K562 (cell line): ENCODE data around the gene DCAF17. TPM values are rescaled to one million over a fixed set of nuclear protein-coding genes. Genes with fewer than 3 reads are reported as not detected.

ENCODE experiments used
- ARNT ChIP-seq, 2 experiments: fragments of 450-650 bp; IDR thresholded peaks; 2 replicates each; pipeline ENCODE4 v1.6.1; 2016; ENCODE audit warnings: mild to moderate bottlenecking in 1 of 2
- CBFA2T3 ChIP-seq: fragments of 450-650 bp; IDR thresholded peaks from 2 replicates; pipeline ENCODE4 v1.6.1; 2017
- CEBPG ChIP-seq, 3 experiments: fragments of 200-800 bp in 1 of 3; sonication (Bioruptor generic) in 1 of 3; sonication (generic) in 1 of 3; formaldehyde crosslinking in 1 of 3; IDR thresholded peaks in 2 of 3; conservative IDR thresholded peaks in 1 of 3; 2 replicates each; pipeline versions ENCODE4 v1.6.1 to v1.8.0; 2016 to 2022; ENCODE audit warnings: missing compliant biosample characterization in 2 of 3, missing genetic modification characterization in 2 of 3, mild to moderate bottlenecking in 1 of 3, missing genetic modification reagents in 1 of 3
- COPS2 ChIP-seq: fragments of 450-650 bp; conservative IDR thresholded peaks from 2 replicates; pipeline ENCODE4 v1.6.1; 2016; ENCODE audit warnings: mild to moderate bottlenecking, moderate library complexity
- HNRNPK ChIP-seq: fragments of 200-400 bp; formaldehyde crosslinking; IDR thresholded peaks from one replicate; pipeline ENCODE4 v1.6.1; 2018; ENCODE audit warnings: mild to moderate bottlenecking, low read depth, low read length; ENCODE audit not compliant: poor library complexity, severe bottlenecking
- KHSRP ChIP-seq: fragments of 450-650 bp; IDR thresholded peaks from 2 replicates; pipeline ENCODE4 v1.6.1; 2017
- LARP7 ChIP-seq: fragments of 450-650 bp; IDR thresholded peaks from 2 replicates; pipeline ENCODE4 v1.6.1; 2016
- MTF1 ChIP-seq: fragments of 250-450 bp; sonication (Bioruptor Pico); IDR thresholded peaks from 2 replicates; pipeline ENCODE4 v1.9.0; 2021; ENCODE audit warnings: moderate library complexity, mild to moderate bottlenecking, inconsistent platforms, borderline replicate concordance
- PHB ChIP-seq: fragments of 250-450 bp; sonication (Bioruptor Pico); IDR thresholded peaks from 2 replicates; pipeline ENCODE4 v1.5.0; 2021
- POU5F1 ChIP-seq: fragments of 150-350 bp; IDR thresholded peaks from 2 replicates; pipeline ENCODE4 v1.6.1; 2014; ENCODE audit warnings: borderline replicate concordance, low read length, low read depth, mild to moderate bottlenecking; ENCODE audit not compliant: partially characterized antibody
- RHOXF2B ChIP-seq: fragments of 250-450 bp; sonication (Bioruptor Pico); conservative IDR thresholded peaks from 2 replicates; pipeline ENCODE4 v1.5.1; 2021
- SETDB1 ChIP-seq: IDR thresholded peaks from one replicate; pipeline ENCODE4 v1.6.1; 2012; ENCODE audit warnings: low read length, control low read depth, inconsistent platforms
- SRSF1 ChIP-seq: fragments of 200-400 bp; formaldehyde crosslinking; IDR thresholded peaks from 2 replicates; pipeline ENCODE4 v1.6.1; 2017; ENCODE audit warnings: mild to moderate bottlenecking, low read depth, low read length, moderate library complexity
- TARDBP ChIP-seq: fragments of 450-650 bp; IDR thresholded peaks from 2 replicates; pipeline ENCODE4 v1.6.1; 2016
- ZBED1 ChIP-seq: IDR thresholded peaks from 2 replicates; pipeline ENCODE4 v1.6.1; 2014
- ZBTB7A ChIP-seq: IDR thresholded peaks from 2 replicates; pipeline ENCODE4 v1.6.1; 2011; ENCODE audit warnings: low read depth, mild to moderate bottlenecking, low read length, moderate library complexity, borderline replicate concordance; ENCODE audit not compliant: control insufficient read depth
- ZNF583 ChIP-seq: fragments of 250-450 bp; sonication (Bioruptor Pico); IDR thresholded peaks from 2 replicates; pipeline ENCODE4 v1.4.0; 2020
- polyA plus RNA-seq, 8 experiments: library from polyadenylated mRNA; depleted of rRNA in 4 of 8; stranded (reverse) in 5 of 8; unstranded in 3 of 8; fragments of >200 nt; fragmentation: Nextera tagmentation in 2 of 8; fragmentation: Illumina TruSeq in 1 of 8; extraction: Ambion mirVana in 2 of 8; extraction: Trizol in 1 of 8; gene quantifications; 2 replicates each; pipeline versions ENCODE4 v1.2.1 to v1.2.3, GENCODE V29; 2011 to 2014; ENCODE audit warnings: inconsistent platforms in 1 of 8, missing spikeins in 1 of 8
- total RNA-seq, 7 experiments: library from RNA; depleted of rRNA in 6 of 7; stranded (reverse); fragments of >200 nt in 6 of 7; fragmentation: Illumina TruSeq in 2 of 7; extraction: Trizol in 2 of 7; gene quantifications; 2 replicates each; pipeline versions ENCODE4 v1.2.1 to v1.2.3, GENCODE V29; 2011 to 2021; ENCODE audit warnings: low replicate concordance in 1 of 7
- TF ChIP-seq, protein P1 (sequence below): fragments of 450-650 bp; IDR thresholded peaks from 2 replicates; pipeline ENCODE4 v1.6.1; 2018; ENCODE audit warnings: mild to moderate bottlenecking, low read depth; ENCODE audit not compliant: partially characterized antibody
- TF ChIP-seq, protein P2 (sequence below), 3 experiments: fragments of 200-800 bp in 1 of 3; sonication (Bioruptor generic) in 1 of 3; sonication (generic) in 1 of 3; formaldehyde crosslinking in 1 of 3; IDR thresholded peaks; 2 replicates each; pipeline versions ENCODE4 v1.6.1 to v1.8.0; 2016 to 2022; ENCODE audit warnings: mild to moderate bottlenecking in 2 of 3, missing compliant biosample characterization in 2 of 3, missing genetic modification characterization in 2 of 3, missing genetic modification reagents in 1 of 3
- TF ChIP-seq, protein P3 (sequence below): fragments of 250-450 bp; sonication (Bioruptor Pico); IDR thresholded peaks from 2 replicates; pipeline ENCODE4 v1.8.0; 2022; ENCODE audit warnings: moderate library complexity, mild to moderate bottlenecking, inconsistent platforms
- TF ChIP-seq, protein P4 (sequence below): sonication (generic); formaldehyde crosslinking; IDR thresholded peaks from 2 replicates; pipeline ENCODE4 v1.8.1; 2023; ENCODE audit warnings: mild to moderate bottlenecking, missing genetic modification reagents

The DCAF17 gene
- total and polyA plus RNA-seq, 9 of the 15 experiments (the other 6 are each of a cell fraction or from before 2014, with no cell fraction given), result 10.0 to 38.5 (median 27.1) TPM

DNA sequence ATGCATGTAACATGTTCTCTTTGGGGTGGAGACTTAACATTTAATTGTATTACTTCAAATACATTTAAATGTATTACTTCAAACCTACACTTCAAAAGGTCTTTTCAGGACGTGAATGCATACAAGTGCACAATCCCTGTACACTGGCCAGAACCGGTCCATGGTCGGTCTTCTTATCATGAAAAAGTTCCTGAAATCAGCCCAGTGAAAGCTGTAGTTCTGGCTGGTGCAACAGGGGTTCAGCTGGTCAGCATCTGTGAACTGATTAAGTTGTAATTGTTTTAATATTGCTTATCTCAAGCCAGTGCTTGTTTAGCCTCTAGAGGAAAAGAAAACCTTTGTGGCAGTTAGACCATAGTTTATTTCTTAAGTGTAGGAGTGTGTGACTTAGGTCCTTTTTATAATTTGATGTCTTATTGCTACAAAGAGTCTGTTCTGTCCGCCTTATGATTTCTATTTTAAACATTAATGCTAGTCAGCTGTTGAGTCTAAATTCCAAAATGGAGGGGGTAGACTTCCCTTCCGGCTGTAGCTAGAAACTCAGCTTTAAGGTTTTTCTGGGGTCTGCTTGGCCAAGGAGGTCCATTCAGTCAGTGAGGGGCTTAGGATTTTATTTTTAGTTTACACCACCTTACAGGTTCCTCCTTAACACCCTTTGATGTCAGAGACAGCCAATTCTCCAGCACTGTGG is 87.5 kb downstream of the DCAF17 start (continued):
- TF ChIP-seq ZNF583 (no peak), MTF1 (CRISPR knock-in tag) (no peak), KHSRP (no peak), HNRNPK (no peak), SETDB1 (no peak), TARDBP (no peak), SRSF1 (no peak), PHB (CRISPR knock-in tag) (no peak), ZBED1 (no peak), ARNT (IDR thresholded peaks at IDR 0.05) (no peak), ZBTB7A (no peak), LARP7 (no peak), CEBPG (CRISPR knock-in tag; IDR thresholded peaks at IDR 0.05) (peak; percentile 53; the same call in 1 of the 2 replicates), CEBPG (tag; conservative IDR thresholded peaks at IDR 0.05 in 1 of 2, IDR thresholded peaks at IDR 0.05 in 1 of 2) (0 out of 4 replicates have a peak, but pooled peaks of 1 of the 2 experiments have one; percentile 5), POU5F1 (no peak), COPS2 (no peak), CBFA2T3 (peak; percentile 66), RHOXF2B (no peak)
- TF ChIP-seq, protein P1, sequence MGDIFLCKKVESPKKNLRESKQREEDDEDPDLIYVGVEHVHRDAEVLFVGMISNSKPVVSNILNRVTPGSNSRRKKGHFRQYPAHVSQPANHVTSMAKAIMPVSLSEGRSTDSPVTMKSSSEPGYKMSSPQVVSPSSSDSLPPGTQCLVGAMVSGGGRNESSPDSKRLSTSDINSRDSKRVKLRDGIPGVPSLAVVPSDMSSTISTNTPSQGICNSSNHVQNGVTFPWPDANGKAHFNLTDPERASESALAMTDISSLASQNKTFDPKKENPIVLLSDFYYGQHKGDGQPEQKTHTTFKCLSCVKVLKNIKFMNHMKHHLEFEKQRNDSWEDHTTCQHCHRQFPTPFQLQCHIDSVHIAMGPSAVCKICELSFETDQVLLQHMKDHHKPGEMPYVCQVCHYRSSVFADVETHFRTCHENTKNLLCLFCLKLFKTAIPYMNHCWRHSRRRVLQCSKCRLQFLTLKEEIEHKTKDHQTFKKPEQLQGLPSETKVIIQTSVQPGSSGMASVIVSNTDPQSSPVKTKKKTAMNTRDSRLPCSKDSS, result no peak
- TF ChIP-seq, protein P2, sequence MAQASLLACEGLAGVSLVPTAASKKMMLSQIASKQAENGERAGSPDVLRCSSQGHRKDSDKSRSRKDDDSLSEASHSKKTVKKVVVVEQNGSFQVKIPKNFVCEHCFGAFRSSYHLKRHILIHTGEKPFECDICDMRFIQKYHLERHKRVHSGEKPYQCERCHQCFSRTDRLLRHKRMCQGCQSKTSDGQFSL (CRISPR knock-in tag; IDR thresholded peaks at IDR 0.05), result no peak
- TF ChIP-seq, protein P2 (tag; IDR thresholded peaks at IDR 0.05), result 0 out of 4 replicates have a peak, but pooled peaks of 1 of the 2 experiments have one; percentile 47
- TF ChIP-seq, protein P3, sequence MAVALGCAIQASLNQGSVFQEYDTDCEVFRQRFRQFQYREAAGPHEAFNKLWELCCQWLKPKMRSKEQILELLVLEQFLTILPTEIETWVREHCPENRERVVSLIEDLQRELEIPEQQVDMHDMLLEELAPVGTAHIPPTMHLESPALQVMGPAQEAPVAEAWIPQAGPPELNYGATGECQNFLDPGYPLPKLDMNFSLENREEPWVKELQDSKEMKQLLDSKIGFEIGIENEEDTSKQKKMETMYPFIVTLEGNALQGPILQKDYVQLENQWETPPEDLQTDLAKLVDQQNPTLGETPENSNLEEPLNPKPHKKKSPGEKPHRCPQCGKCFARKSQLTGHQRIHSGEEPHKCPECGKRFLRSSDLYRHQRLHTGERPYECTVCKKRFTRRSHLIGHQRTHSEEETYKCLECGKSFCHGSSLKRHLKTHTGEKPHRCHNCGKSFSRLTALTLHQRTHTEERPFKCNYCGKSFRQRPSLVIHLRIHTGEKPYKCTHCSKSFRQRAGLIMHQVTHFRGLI (CRISPR knock-in tag), result no peak
- TF ChIP-seq, protein P4, sequence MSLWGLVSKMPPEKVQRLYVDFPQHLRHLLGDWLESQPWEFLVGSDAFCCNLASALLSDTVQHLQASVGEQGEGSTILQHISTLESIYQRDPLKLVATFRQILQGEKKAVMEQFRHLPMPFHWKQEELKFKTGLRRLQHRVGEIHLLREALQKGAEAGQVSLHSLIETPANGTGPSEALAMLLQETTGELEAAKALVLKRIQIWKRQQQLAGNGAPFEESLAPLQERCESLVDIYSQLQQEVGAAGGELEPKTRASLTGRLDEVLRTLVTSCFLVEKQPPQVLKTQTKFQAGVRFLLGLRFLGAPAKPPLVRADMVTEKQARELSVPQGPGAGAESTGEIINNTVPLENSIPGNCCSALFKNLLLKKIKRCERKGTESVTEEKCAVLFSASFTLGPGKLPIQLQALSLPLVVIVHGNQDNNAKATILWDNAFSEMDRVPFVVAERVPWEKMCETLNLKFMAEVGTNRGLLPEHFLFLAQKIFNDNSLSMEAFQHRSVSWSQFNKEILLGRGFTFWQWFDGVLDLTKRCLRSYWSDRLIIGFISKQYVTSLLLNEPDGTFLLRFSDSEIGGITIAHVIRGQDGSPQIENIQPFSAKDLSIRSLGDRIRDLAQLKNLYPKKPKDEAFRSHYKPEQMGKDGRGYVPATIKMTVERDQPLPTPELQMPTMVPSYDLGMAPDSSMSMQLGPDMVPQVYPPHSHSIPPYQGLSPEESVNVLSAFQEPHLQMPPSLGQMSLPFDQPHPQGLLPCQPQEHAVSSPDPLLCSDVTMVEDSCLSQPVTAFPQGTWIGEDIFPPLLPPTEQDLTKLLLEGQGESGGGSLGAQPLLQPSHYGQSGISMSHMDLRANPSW (CRISPR knock-in tag), result no peak
